ENCODE measurements around the gene MKRN2OS.

- TF ChIP-seq, protein P1, sequence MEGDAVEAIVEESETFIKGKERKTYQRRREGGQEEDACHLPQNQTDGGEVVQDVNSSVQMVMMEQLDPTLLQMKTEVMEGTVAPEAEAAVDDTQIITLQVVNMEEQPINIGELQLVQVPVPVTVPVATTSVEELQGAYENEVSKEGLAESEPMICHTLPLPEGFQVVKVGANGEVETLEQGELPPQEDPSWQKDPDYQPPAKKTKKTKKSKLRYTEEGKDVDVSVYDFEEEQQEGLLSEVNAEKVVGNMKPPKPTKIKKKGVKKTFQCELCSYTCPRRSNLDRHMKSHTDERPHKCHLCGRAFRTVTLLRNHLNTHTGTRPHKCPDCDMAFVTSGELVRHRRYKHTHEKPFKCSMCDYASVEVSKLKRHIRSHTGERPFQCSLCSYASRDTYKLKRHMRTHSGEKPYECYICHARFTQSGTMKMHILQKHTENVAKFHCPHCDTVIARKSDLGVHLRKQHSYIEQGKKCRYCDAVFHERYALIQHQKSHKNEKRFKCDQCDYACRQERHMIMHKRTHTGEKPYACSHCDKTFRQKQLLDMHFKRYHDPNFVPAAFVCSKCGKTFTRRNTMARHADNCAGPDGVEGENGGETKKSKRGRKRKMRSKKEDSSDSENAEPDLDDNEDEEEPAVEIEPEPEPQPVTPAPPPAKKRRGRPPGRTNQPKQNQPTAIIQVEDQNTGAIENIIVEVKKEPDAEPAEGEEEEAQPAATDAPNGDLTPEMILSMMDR (IDR thresholded peaks at IDR 0.05), result no peak
- TF ChIP-seq POLR2A (IDR thresholded peaks at IDR 0.05), result no peak
These were observed 13.1 kb downstream of the MKRN2OS start for GRCh38 chr3:12532182-12532581.
